Measurements from ENCODE around the gene SPINT2.

DNA sequence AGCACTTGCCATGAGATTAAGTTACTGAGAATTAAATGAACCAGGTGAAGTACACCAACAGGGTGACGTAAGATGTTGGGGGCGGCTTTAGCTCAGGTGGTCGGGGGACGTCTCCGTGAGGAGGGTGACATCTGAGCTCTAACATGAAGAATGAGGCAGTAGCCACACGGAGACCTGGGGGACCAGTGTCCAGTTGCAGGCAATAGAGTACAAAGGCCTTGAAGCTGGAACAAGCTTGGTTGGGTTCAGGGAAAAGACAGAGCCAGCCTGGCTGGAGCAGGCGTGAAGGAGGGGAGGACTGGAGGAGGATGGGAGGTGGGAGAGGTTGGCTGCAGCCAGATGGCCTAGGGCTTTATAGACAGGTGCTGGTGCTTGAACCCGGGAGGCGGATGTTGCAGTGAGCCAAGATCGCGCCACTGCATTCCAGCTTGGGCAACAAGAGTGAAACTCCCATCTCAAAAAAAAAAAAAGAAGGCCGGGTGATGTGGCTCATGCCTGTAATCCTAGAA lies 1.6 kb downstream of the SPINT2 start:
- TF ChIP-seq, protein P1, sequence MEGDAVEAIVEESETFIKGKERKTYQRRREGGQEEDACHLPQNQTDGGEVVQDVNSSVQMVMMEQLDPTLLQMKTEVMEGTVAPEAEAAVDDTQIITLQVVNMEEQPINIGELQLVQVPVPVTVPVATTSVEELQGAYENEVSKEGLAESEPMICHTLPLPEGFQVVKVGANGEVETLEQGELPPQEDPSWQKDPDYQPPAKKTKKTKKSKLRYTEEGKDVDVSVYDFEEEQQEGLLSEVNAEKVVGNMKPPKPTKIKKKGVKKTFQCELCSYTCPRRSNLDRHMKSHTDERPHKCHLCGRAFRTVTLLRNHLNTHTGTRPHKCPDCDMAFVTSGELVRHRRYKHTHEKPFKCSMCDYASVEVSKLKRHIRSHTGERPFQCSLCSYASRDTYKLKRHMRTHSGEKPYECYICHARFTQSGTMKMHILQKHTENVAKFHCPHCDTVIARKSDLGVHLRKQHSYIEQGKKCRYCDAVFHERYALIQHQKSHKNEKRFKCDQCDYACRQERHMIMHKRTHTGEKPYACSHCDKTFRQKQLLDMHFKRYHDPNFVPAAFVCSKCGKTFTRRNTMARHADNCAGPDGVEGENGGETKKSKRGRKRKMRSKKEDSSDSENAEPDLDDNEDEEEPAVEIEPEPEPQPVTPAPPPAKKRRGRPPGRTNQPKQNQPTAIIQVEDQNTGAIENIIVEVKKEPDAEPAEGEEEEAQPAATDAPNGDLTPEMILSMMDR (IDR thresholded peaks at IDR 0.05; ENCODE audit: low read depth, low read length, missing input control), result no peak
- no peak for TF ChIP-seq GABPA (IDR thresholded peaks at IDR 0.05 in 1 of 2, conservative IDR thresholded peaks at IDR 0.05 in 1 of 2)
